ENCODE data around the gene SEC14L6. TPM values are rescaled to one million over a fixed set of nuclear protein-coding genes. Genes with fewer than 3 reads are reported as not detected.
"Not testable (repeated sequence)": the region's sequence is repeated elsewhere in the genome, so short reads cannot be mapped to it uniquely, and the experiment has no call there.

The SEC14L6 gene
- total RNA-seq, 1 experiment from 2014 or later, result 1.1 TPM

GRCh38 chr22:30541961-30542810 is 4.4 kb downstream of the SEC14L6 start:
- Histone ChIP-seq H2AK5ac (ENCODE audit: insufficient read length, low read length) (no peak overlapping the region), H4K91ac (ENCODE audit: insufficient read length, low read depth, low read length) (no peak overlapping the region), H3K9ac (ENCODE audit: extremely low read depth, insufficient read length, low read length) (peak overlapping the region; percentile 1), H2BK12ac (ENCODE audit: insufficient read length, low read depth, low read length) (no peak overlapping the region), H2BK5ac (ENCODE audit: insufficient read length, low read length) (no peak overlapping the region), H3K23me2 (ENCODE audit: insufficient read length, low read depth, low read length, poor library complexity, severe bottlenecking) (no peaks in the 10 kb centered on the region), H4K8ac (replicated peaks; ENCODE audit: insufficient read length, low read depth, low read length) (no peak overlapping the region), H3T11ph (ENCODE audit: low read length) (no peak overlapping the region), H2BK20ac (ENCODE audit: low read depth, low read length, poor library complexity, severe bottlenecking) (no peak overlapping the region), H3K27ac (ENCODE audit: insufficient read length, low read depth, low read length) (no peak overlapping the region), H3K23ac (ENCODE audit: insufficient read length, low read depth, low read length) (no peak overlapping the region), H4K20me1 (ENCODE audit: control insufficient read depth, insufficient read depth, insufficient read length) (no peaks in the 10 kb centered on the region), H3K4ac (ENCODE audit: low read depth, low read length) (no peak overlapping the region), H3K9me3 (ENCODE audit: control insufficient read depth, low read depth, low read length) (no peaks in the 10 kb centered on the region), H2AFZ (ENCODE audit: low read length) (no peak overlapping the region), H3K4me2 (ENCODE audit: insufficient read depth, insufficient read length, low read length) (peak overlapping the region; percentile 40), H3K4me1 (ENCODE audit: insufficient read depth, low read length) (no peaks in the 10 kb centered on the region; the same call in 1 of the 2 replicates), H3K14ac (ENCODE audit: insufficient read depth, low read length) (no peak overlapping the region), H4K5ac (ENCODE audit: insufficient read length, low read depth, low read length) (no peak overlapping the region), H2BK15ac (ENCODE audit: low read depth, low read length) (no peak overlapping the region), H2BK120ac (ENCODE audit: low read depth, low read length, poor library complexity, severe bottlenecking) (no peak overlapping the region), H3K79me2 (ENCODE audit: insufficient read depth, low read length) (no peaks in the 10 kb centered on the region), H3K27me3 (ENCODE audit: insufficient read depth, low read length) (no peaks in the 10 kb centered on the region; the same call in 1 of the 2 replicates), H3K56ac (ENCODE audit: insufficient read length, low read depth, low read length) (no peak overlapping the region), H3K18ac (ENCODE audit: insufficient read length, low read depth, low read length) (no peak overlapping the region), H3K79me1 (ENCODE audit: insufficient read depth, low read depth, low read length, poor library complexity, severe bottlenecking) (no peaks in the 10 kb centered on the region)
- no CpG with 5 or more reads among the region's 64 CpGs for WGBS (ENCODE audit: extremely low coverage, insufficient read length, low lambda C conversion rate)
- peaks cover 0 to 2% (median 0%) of the 10 kb centered on the region in 3 experiments; a peak in 2 of 7 replicates for H3K36me3 Mint-ChIP-seq (ENCODE audit: insufficient read depth in 1 of 3, low read depth in 3 of 3)
- H3K9me3 Mint-ChIP-seq, result no peaks in the 10 kb centered on the region
- no peak for TF ChIP-seq CTCF (conservative IDR thresholded peaks at IDR 0.05)
- H3K4me3 Mint-ChIP-seq, result peak overlapping the region; percentile 62 to 78
- H3K4me1 Mint-ChIP-seq, result peaks cover 12 to 23% of the 10 kb centered on the region in 2 experiments
- H3K27ac Mint-ChIP-seq, result peak overlapping the region in 1 of 3 experiments; percentile 85; a peak in 1 of 7 replicates
- H3K27me3 Mint-ChIP-seq (ENCODE audit: low read depth), result peaks cover 32% of the 10 kb centered on the region
- DNase-seq, result peak; percentile 62

GRCh38 chr22:30541511-30541910 is 5.0 kb downstream of the SEC14L6 start:
- not testable (repeated sequence) for H4K8ac ChIP-seq (replicated peaks; ENCODE audit: insufficient read length, low read depth, low read length); H3K79me2 ChIP-seq (ENCODE audit: insufficient read depth, low read length); H3K27me3 ChIP-seq (ENCODE audit: insufficient read depth, low read length); H4K20me1 ChIP-seq (ENCODE audit: control insufficient read depth, insufficient read depth, insufficient read length); H3K9me3 Mint-ChIP-seq; H3K23ac ChIP-seq (ENCODE audit: insufficient read length, low read depth, low read length); H3K14ac ChIP-seq (ENCODE audit: insufficient read depth, low read length); H2BK15ac ChIP-seq (ENCODE audit: low read depth, low read length); H3K9me3 ChIP-seq (ENCODE audit: control insufficient read depth, low read depth, low read length); H3K18ac ChIP-seq (ENCODE audit: insufficient read length, low read depth, low read length); H2AFZ ChIP-seq (ENCODE audit: low read length); H2BK20ac ChIP-seq (ENCODE audit: low read depth, low read length, poor library complexity, severe bottlenecking); H4K5ac ChIP-seq (ENCODE audit: insufficient read length, low read depth, low read length); H2BK12ac ChIP-seq (ENCODE audit: insufficient read length, low read depth, low read length); H2BK120ac ChIP-seq (ENCODE audit: low read depth, low read length, poor library complexity, severe bottlenecking); H3K9ac ChIP-seq (ENCODE audit: extremely low read depth, insufficient read length, low read length); H3K56ac ChIP-seq (ENCODE audit: insufficient read length, low read depth, low read length); H2AK5ac ChIP-seq (ENCODE audit: insufficient read length, low read length); H3T11ph ChIP-seq (ENCODE audit: low read length); H3K4me1 ChIP-seq (ENCODE audit: insufficient read depth, low read length); H3K4ac ChIP-seq (ENCODE audit: low read depth, low read length); H2BK5ac ChIP-seq (ENCODE audit: insufficient read length, low read length); H3K79me1 ChIP-seq (ENCODE audit: insufficient read depth, low read depth, low read length, poor library complexity, severe bottlenecking); H3K23me2 ChIP-seq (ENCODE audit: insufficient read length, low read depth, low read length, poor library complexity, severe bottlenecking); H4K91ac ChIP-seq (ENCODE audit: insufficient read length, low read depth, low read length); H3K36me3 Mint-ChIP-seq (ENCODE audit: insufficient read depth in 1 of 3, low read depth in 3 of 3); H3K27ac ChIP-seq (ENCODE audit: insufficient read length, low read depth, low read length)
- Mint-ChIP-seq H3K27me3 (ENCODE audit: low read depth) (peaks cover 32% of the 10 kb centered on the region), H3K4me1 (peaks cover 15 to 22% of the 10 kb centered on the region in 2 experiments), H3K27ac (peak overlapping the region in 1 of 3 experiments; percentile 62; a peak in 1 of 7 replicates), H3K4me3 (peak overlapping the region; percentile 62 to 78)
- WGBS (ENCODE audit: extremely low coverage, insufficient read length, low lambda C conversion rate), result no CpG with 5 or more reads among the region's 3 CpGs
- DNase-seq, result peak; percentile 14
- H3K4me2 ChIP-seq (ENCODE audit: insufficient read depth, insufficient read length, low read length), result peak overlapping the region; percentile 40
